H1 (cell line): Measurements from ENCODE around the gene ATXN2L. TPM values are rescaled to one million over a fixed set of nuclear protein-coding genes. Genes with fewer than 3 reads are reported as not detected.
A peak's percentile ranks its signal among the peaks of the same experiment; 100 is the strongest.

Experiments
- CTCF ChIA-PET: fragments of 300-600 bp; sonication (Branson Sonifier 250); formaldehyde crosslinking; loops from one replicate; lab custom pipeline; 2021; ENCODE audit not compliant: partially characterized antibody; lab: Charles Lee
- POLR2A ChIA-PET: fragments of 300-600 bp; sonication (Branson Sonifier 250); formaldehyde crosslinking; loops from one replicate; lab custom pipeline; 2021; ENCODE audit warnings: inconsistent platforms; ENCODE audit not compliant: partially characterized antibody; lab: Charles Lee
- DNase-seq, 2 experiments: peaks; one replicate each; pipeline versions ENCODE4 v3.0.0 to v3.0.0-alpha.2; 2010 to 2022; ENCODE audit warnings: low spot score in 2 of 2, low read depth in 1 of 2, mixed read lengths in 1 of 2
- FAIRE-seq: peaks from 2 replicates; lab custom pipeline; 2011; peaks lifted over from hg19 to GRCh38; lab: Jason Lieb, UNC
- H2AFZ ChIP-seq: 2 replicates; pipeline ENCODE4 v1.8.1; 2012; ENCODE audit warnings: low read length, inconsistent platforms
- H2AK5ac ChIP-seq: 2 replicates; pipeline ENCODE4 v1.6.1; 2013; ENCODE audit warnings: low read depth, low read length
- H2BK120ac ChIP-seq: replicated peaks from 2 replicates; pipeline ENCODE3; 2013; ENCODE audit warnings: low read depth, low read length, inconsistent platforms
- H2BK12ac ChIP-seq: 2 replicates; pipeline ENCODE4 v1.6.1; 2013; ENCODE audit warnings: low read depth, low read length
- H2BK15ac ChIP-seq: 2 replicates; pipeline ENCODE4 v1.6.1; 2013; ENCODE audit warnings: low read length
- H2BK20ac ChIP-seq: 2 replicates; pipeline ENCODE4 v1.6.1; 2013; ENCODE audit warnings: low read length
- H2BK5ac ChIP-seq: 2 replicates; pipeline ENCODE4 v1.6.1; 2013; ENCODE audit warnings: low read depth, low read length
- H3K14ac ChIP-seq: 2 replicates; pipeline ENCODE4 v1.6.1; 2013; ENCODE audit warnings: inconsistent platforms; ENCODE audit not compliant: insufficient read length
- H3K18ac ChIP-seq: 2 replicates; pipeline ENCODE4 v1.6.1; 2013; ENCODE audit warnings: low read length; ENCODE audit errors: extremely low read depth
- H3K23ac ChIP-seq: 2 replicates; pipeline ENCODE4 v1.6.1; 2013; ENCODE audit warnings: inconsistent platforms; ENCODE audit not compliant: insufficient read length
- H3K23me2 ChIP-seq: 2 replicates; pipeline ENCODE4 v1.6.1; 2013; ENCODE audit warnings: low read depth, low read length
- H3K27ac ChIP-seq: 2 replicates; pipeline ENCODE4 v1.6.1; 2011; ENCODE audit warnings: low read depth, low read length, inconsistent platforms
- H3K27me3 ChIP-seq, 4 experiments: replicated peaks in 1 of 4; 1 replicate in 1 of 4; 2 replicates in 3 of 4; pipeline versions ENCODE4 v1.6.1 to v1.8.1; 2011 to 2013; ENCODE audit warnings: low read length in 3 of 4, mild to moderate bottlenecking in 3 of 4, inconsistent platforms in 2 of 4, mixed read lengths in 2 of 4, moderate library complexity in 1 of 4; ENCODE audit not compliant: control insufficient read depth in 3 of 4, insufficient read depth in 3 of 4; ENCODE audit errors: extremely low read depth in 1 of 4
- H3K36me3 ChIP-seq, 4 experiments: 2 replicates each; pipeline versions ENCODE4 v1.6.1 to v1.8.1; 2011 to 2013; ENCODE audit warnings: mild to moderate bottlenecking in 4 of 4, low read length in 3 of 4, moderate library complexity in 2 of 4, control low read depth in 1 of 4, inconsistent platforms in 1 of 4; ENCODE audit not compliant: insufficient read depth in 4 of 4, control insufficient read depth in 2 of 4
- H3K4ac ChIP-seq: replicated peaks from 2 replicates; pipeline ENCODE3; 2013; ENCODE audit warnings: low read length, low read depth, mixed read lengths, inconsistent platforms; ENCODE audit not compliant: insufficient read length
- H3K4me1 ChIP-seq, 4 experiments: replicated peaks in 1 of 4; 1 replicate in 1 of 4; 2 replicates in 3 of 4; pipeline versions ENCODE4 v1.6.1 to v1.8.1; 2011 to 2013; ENCODE audit warnings: low read length in 3 of 4, inconsistent platforms in 2 of 4, mixed read lengths in 1 of 4; ENCODE audit not compliant: insufficient read depth in 4 of 4, control insufficient read depth in 3 of 4
- H3K4me2 ChIP-seq, 2 experiments: 2 replicates each; pipeline versions ENCODE4 v1.6.1 to v1.8.1; 2011 to 2013; ENCODE audit warnings: low read depth in 2 of 2, low read length in 2 of 2, control low read depth in 1 of 2, inconsistent platforms in 1 of 2, mild to moderate bottlenecking in 1 of 2; ENCODE audit not compliant: insufficient read depth in 1 of 2
- H3K4me3 ChIP-seq, 4 experiments: fragments of 200-600, 300-600 bp in 1 of 4; sonication (generic), shearing (Covaris generic), sonication (Bioruptor Twin) in 1 of 4; 2 replicates each; pipeline versions ENCODE4 v1.5.1 to v1.8.1; 2011 to 2016; ENCODE audit warnings: low read length in 4 of 4, low read depth in 3 of 4, control low read depth in 2 of 4, inconsistent platforms in 2 of 4, mild to moderate bottlenecking in 2 of 4, mixed read lengths in 1 of 4, moderate library complexity in 1 of 4; ENCODE audit not compliant: insufficient read depth in 2 of 4; ENCODE audit errors: extremely low read depth in 1 of 4
- H3K56ac ChIP-seq: replicated peaks from 2 replicates; pipeline ENCODE3; 2013; ENCODE audit warnings: low read depth, mild to moderate bottlenecking, mixed read lengths, low read length, inconsistent platforms; ENCODE audit not compliant: insufficient read length
- H3K79me1 ChIP-seq: 2 replicates; pipeline ENCODE4 v1.6.1; 2013; ENCODE audit warnings: low read depth, low read length, control low read depth
- H3K79me2 ChIP-seq, 2 experiments: 2 replicates each; pipeline versions ENCODE4 v1.6.1 to v1.8.1; 2012 to 2013; ENCODE audit warnings: low read length in 2 of 2, mild to moderate bottlenecking in 2 of 2, inconsistent platforms in 1 of 2; ENCODE audit not compliant: insufficient read depth in 2 of 2, control insufficient read depth in 1 of 2
- H3K9ac ChIP-seq, 4 experiments: replicated peaks in 1 of 4; 1 replicate in 1 of 4; 2 replicates in 3 of 4; pipeline versions ENCODE4 v1.6.1 to v1.8.1; 2011 to 2013; ENCODE audit warnings: low read depth in 3 of 4, low read length in 3 of 4, control low read depth in 2 of 4, mild to moderate bottlenecking in 2 of 4, moderate library complexity in 2 of 4, inconsistent platforms in 1 of 4; ENCODE audit errors: extremely low read depth in 1 of 4
- H3K9me3 ChIP-seq, 2 experiments: 2 replicates each; pipeline versions ENCODE4 v1.6.1 to v1.8.1; 2012 to 2013; ENCODE audit warnings: mild to moderate bottlenecking in 2 of 2, moderate library complexity in 2 of 2, control low read depth in 1 of 2, inconsistent platforms in 1 of 2, low read depth in 1 of 2, low read length in 1 of 2, mixed read lengths in 1 of 2; ENCODE audit not compliant: insufficient read depth in 2 of 2
- H4K20me1 ChIP-seq, 2 experiments: replicated peaks in 1 of 2; 2 replicates each; pipeline versions ENCODE3 to v1.8.1; 2011 to 2013; ENCODE audit warnings: inconsistent platforms in 2 of 2, low read length in 2 of 2, mild to moderate bottlenecking in 1 of 2; ENCODE audit not compliant: insufficient read depth in 2 of 2, control insufficient read depth in 1 of 2
- H4K5ac ChIP-seq: 2 replicates; pipeline ENCODE4 v1.6.1; 2013; ENCODE audit warnings: low read length, low read depth, mixed read lengths, inconsistent platforms; ENCODE audit not compliant: insufficient read length
- H4K8ac ChIP-seq: 2 replicates; pipeline ENCODE4 v1.8.0; 2013; ENCODE audit warnings: mild to moderate bottlenecking, moderate library complexity, low read length, inconsistent platforms; ENCODE audit not compliant: insufficient read depth; ENCODE audit errors: extremely low read depth
- H4K91ac ChIP-seq: replicated peaks from 2 replicates; pipeline ENCODE3; 2013; ENCODE audit warnings: low read length, mixed read lengths, inconsistent platforms; ENCODE audit not compliant: insufficient read length
- ASH2L ChIP-seq: fragments of 200-600, 300-600 bp; sonication (generic); IDR thresholded peaks from one replicate; pipeline ENCODE4 v1.7.1; 2017; ENCODE audit warnings: low read length
- GABPA ChIP-seq: IDR thresholded peaks from 2 replicates; pipeline ENCODE4 v1.6.1; 2011; ENCODE audit warnings: mild to moderate bottlenecking, low read length, moderate library complexity, borderline replicate concordance; ENCODE audit not compliant: insufficient read depth
- KDM4A ChIP-seq: IDR thresholded peaks from one replicate; pipeline ENCODE4 v1.7.1; 2012; ENCODE audit warnings: low read depth, mild to moderate bottlenecking, moderate library complexity, low read length, inconsistent platforms; ENCODE audit not compliant: severe bottlenecking
- PHF8 ChIP-seq: fragments of 200-600 bp; sonication (generic); conservative IDR thresholded peaks from 2 replicates; pipeline ENCODE4 v1.7.1; 2012; ENCODE audit warnings: low read depth, mild to moderate bottlenecking, inconsistent platforms, low read length, moderate library complexity
- RAD21 ChIP-seq, 2 experiments: IDR thresholded peaks in 1 of 2; conservative IDR thresholded peaks in 1 of 2; 2 replicates each; pipeline ENCODE4 v1.6.1; 2011; ENCODE audit warnings: low read depth in 2 of 2, low read length in 2 of 2, improper control_type of control experiment in 1 of 2, inconsistent platforms in 1 of 2, mild to moderate bottlenecking in 1 of 2, moderate library complexity in 1 of 2
- SP2 ChIP-seq: IDR thresholded peaks from 2 replicates; pipeline ENCODE4 v1.6.1; 2012; ENCODE audit warnings: mild to moderate bottlenecking, low read length, inconsistent platforms
- WGBS, 2 experiments: shearing (Covaris generic) in 1 of 2; methylation state at CpG; one replicate each; pipeline versions ENCODE4 v1.1.6 to v1.1.7; 2013 to 2015; ENCODE audit warnings: low lambda C conversion rate in 2 of 2, mixed read lengths in 2 of 2, inconsistent platforms in 1 of 2, low coverage in 1 of 2, missing lambda C conversion rate in 1 of 2; ENCODE audit not compliant: insufficient replicate concordance in 2 of 2, insufficient coverage in 1 of 2, insufficient read length in 1 of 2; ENCODE audit errors: extremely low coverage in 1 of 2, missing lambda C conversion rate in 1 of 2; 5-methylcytosine and 5-hydroxymethylcytosine counted together
- polyA plus RNA-seq, 7 experiments: library from polyadenylated mRNA; depleted of rRNA in 3 of 7; stranded (reverse) in 5 of 7; unstranded in 2 of 7; fragments of >200 nt in 5 of 7; fragments of 200-250 nt in 2 of 7; gene quantifications; 1 replicate in 5 of 7; 2 replicates in 1 of 7; 4 replicates in 1 of 7; pipeline versions ENCODE4 v1.2.1 to v1.2.3, GENCODE V29; 2011 to 2013; ENCODE audit warnings: missing spikeins in 2 of 7, mixed read lengths in 2 of 7
- total RNA-seq: library from RNA; stranded (reverse); fragmentation: NEBNext Ultra II Directional; extraction: Animal tissue kit (Norgen Biotek cat#: 25700); gene quantifications from 2 replicates; pipeline ENCODE4 v1.2.1, GENCODE V29; 2021
- TF ChIP-seq, protein P1 (sequence below), 3 experiments: IDR thresholded peaks; 1 replicate in 2 of 3; 2 replicates in 1 of 3; pipeline versions ENCODE4 v1.5.1 to v1.6.1; 2011; ENCODE audit warnings: low read length in 3 of 3, mild to moderate bottlenecking in 3 of 3, inconsistent platforms in 2 of 3, low read depth in 1 of 3, moderate library complexity in 1 of 3; ENCODE audit not compliant: insufficient read depth in 1 of 3; ENCODE audit errors: control extremely low read depth in 1 of 3

Gene ATXN2L
- total and polyA plus RNA-seq, 2 of the 8 experiments (the other 6 are each of a cell fraction or from before 2014, with no cell fraction given) = 79.1 to 227 TPM

DNA sequence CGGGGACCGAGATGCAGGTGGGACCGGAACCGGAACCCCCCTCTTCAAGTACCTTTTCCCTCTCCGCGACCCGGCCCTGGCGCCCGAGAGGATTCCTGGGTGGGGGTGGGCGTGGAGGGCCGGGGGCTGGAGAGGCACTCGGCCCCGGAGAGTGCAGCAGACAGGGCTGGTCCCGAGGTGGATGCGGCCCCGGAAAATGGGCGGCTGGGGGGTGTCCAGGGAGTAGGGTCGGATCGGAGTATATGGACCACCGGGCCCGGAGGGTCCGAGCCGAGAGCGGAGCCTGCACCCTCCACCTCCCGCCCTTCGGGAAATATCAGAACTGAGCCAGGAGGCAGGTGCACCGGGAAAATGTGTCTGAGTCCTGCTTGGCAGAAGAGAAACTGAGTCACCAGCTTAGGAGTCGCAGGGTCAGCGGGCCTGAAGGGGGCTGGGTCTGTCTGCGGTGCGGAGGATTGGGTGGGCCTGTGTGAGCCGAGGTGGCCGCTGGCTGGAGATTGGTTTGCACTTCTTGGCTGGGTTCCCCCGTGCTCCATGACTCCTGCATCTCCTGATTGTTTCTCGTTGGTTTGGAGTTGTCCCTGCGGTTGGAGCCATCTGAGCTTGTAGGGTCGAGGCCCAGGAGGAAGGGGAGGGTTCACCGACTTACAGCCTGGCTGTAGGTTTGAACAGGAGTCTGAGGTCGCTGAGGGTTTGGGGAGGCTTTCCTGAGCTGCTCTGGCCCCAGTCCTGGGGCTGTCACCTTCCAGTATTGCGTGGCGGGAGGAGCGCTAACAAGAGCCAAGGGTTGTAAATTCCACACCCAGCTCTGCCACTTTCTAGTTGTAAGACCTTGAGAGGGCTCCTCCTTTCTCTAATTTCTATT lies 41.4 kb downstream of the ATXN2L start:
- no peak overlapping the region for H2BK120ac ChIP-seq
- peak overlapping the region; percentile 86 to 100 (median 93) for H3K4me3 ChIP-seq
- peak overlapping the region; percentile 81 for H2BK5ac ChIP-seq
- peak overlapping the region; percentile 76 to 90 (median 79) for H3K9ac ChIP-seq
- H3K23me2 ChIP-seq = peaks cover 10% of the 10 kb centered on the region
- H4K5ac ChIP-seq = no peak overlapping the region
- no peak for FAIRE-seq
- H2BK15ac ChIP-seq = 0 out of 2 replicates have a peak overlapping the region, but pooled peaks have one; percentile 81
- H2BK20ac ChIP-seq = no peak overlapping the region
- peaks cover 6 to 20% (median 16%) of the 10 kb centered on the region in 4 experiments; a peak in 6 of 8 replicates for H3K36me3 ChIP-seq
- no peak overlapping the region for H3K23ac ChIP-seq
- 0 out of 2 replicates have a peak overlapping the region, but pooled peaks have one; percentile 39 for H2AK5ac ChIP-seq
- H3K79me2 ChIP-seq = peaks cover 3 to 19% of the 10 kb centered on the region in 2 experiments; a peak in 3 of 4 replicates
- no peak overlapping the region for H2AFZ ChIP-seq
- H3K56ac ChIP-seq = no peak overlapping the region
- peak overlapping the region; percentile 55 for H4K91ac ChIP-seq
- H4K20me1 ChIP-seq = peaks cover 2 to 10% of the 10 kb centered on the region in 2 experiments
- no peak overlapping the region for H2BK12ac ChIP-seq
- peaks cover 0 to 8% (median 3%) of the 10 kb centered on the region in 4 experiments; a peak in 6 of 7 replicates for H3K4me1 ChIP-seq
- H3K14ac ChIP-seq = no peak overlapping the region
- ChIA-PET CTCF (interaction anchor here (1.0 to 5.3 kb wide), 8 partner anchors 8 to 117 kb away, joined by 3 to 42 read pairs (median 9); partner anchors contain the start of gene TUFM), POLR2A (interaction anchor here (0.8 to 7.5 kb wide), 27 partner anchors 10 to 113 kb away, joined by 3 to 159 read pairs (median 6); partner anchors contain the start of genes ATP2A1, ATXN2L, NFATC2IP and SPNS1)
- H3K4ac ChIP-seq = no peak overlapping the region
- peaks cover 18% of the 10 kb centered on the region for H3K79me1 ChIP-seq
- H3K27ac ChIP-seq = no peak overlapping the region
- WGBS, 2 experiments = 14% methylated on average over 23 of the region's 42 CpGs; no CpG with 5 or more reads in 1 of the 2 experiments
- no peak for DNase-seq
- no peaks in the 10 kb centered on the region for H3K9me3 ChIP-seq
- no peak overlapping the region for H3K18ac ChIP-seq
- peak overlapping the region; percentile 96 to 97 for H3K4me2 ChIP-seq
- no peak overlapping the region for H4K8ac ChIP-seq
- no peaks in the 10 kb centered on the region for H3K27me3 ChIP-seq
- peak; percentile 25; the same call in 1 of the 2 replicates for TF ChIP-seq PHF8
- TF ChIP-seq SP2 = no peak
- peak; percentile 66 for TF ChIP-seq ASH2L
- TF ChIP-seq, protein P1, sequence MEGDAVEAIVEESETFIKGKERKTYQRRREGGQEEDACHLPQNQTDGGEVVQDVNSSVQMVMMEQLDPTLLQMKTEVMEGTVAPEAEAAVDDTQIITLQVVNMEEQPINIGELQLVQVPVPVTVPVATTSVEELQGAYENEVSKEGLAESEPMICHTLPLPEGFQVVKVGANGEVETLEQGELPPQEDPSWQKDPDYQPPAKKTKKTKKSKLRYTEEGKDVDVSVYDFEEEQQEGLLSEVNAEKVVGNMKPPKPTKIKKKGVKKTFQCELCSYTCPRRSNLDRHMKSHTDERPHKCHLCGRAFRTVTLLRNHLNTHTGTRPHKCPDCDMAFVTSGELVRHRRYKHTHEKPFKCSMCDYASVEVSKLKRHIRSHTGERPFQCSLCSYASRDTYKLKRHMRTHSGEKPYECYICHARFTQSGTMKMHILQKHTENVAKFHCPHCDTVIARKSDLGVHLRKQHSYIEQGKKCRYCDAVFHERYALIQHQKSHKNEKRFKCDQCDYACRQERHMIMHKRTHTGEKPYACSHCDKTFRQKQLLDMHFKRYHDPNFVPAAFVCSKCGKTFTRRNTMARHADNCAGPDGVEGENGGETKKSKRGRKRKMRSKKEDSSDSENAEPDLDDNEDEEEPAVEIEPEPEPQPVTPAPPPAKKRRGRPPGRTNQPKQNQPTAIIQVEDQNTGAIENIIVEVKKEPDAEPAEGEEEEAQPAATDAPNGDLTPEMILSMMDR (IDR thresholded peaks at IDR 0.05; ENCODE audit: control extremely low read depth in 1 of 3, insufficient read depth in 1 of 3, low read depth in 1 of 3, low read length in 3 of 3) = no peak
- TF ChIP-seq RAD21 (IDR thresholded peaks at IDR 0.05 in 1 of 2, conservative IDR thresholded peaks at IDR 0.05 in 1 of 2; ENCODE audit: low read depth in 2 of 2, low read length in 2 of 2) = no peak
- peak; percentile 87; the same call in 1 of the 2 replicates for TF ChIP-seq GABPA
- TF ChIP-seq KDM4A = peak; percentile 16
